HepG2 (cell line): ENCODE results near the gene ALKBH4. TPM values are rescaled to one million over a fixed set of nuclear protein-coding genes. Genes with fewer than 3 reads are reported as not detected.

Experiments
- ATAD3A ChIP-seq: sonication (generic); formaldehyde crosslinking; IDR thresholded peaks from 2 replicates; pipeline ENCODE4 v1.4.0; 2020; ENCODE audit warnings: missing genetic modification reagents
- BRD4 ChIP-seq: sonication (generic); formaldehyde crosslinking; IDR thresholded peaks from 2 replicates; pipeline ENCODE4 v1.4.0; 2020; ENCODE audit warnings: missing genetic modification reagents
- NFKB2 ChIP-seq: sonication (generic); formaldehyde crosslinking; IDR thresholded peaks from 2 replicates; pipeline ENCODE4 v1.4.0; 2020; ENCODE audit warnings: missing genetic modification reagents, borderline replicate concordance
- NKX3-1 ChIP-seq: sonication (generic); formaldehyde crosslinking; IDR thresholded peaks from 2 replicates; pipeline ENCODE4 v1.5.0; 2020; ENCODE audit warnings: missing genetic modification reagents
- RXRA ChIP-seq: sonication (generic); formaldehyde crosslinking; IDR thresholded peaks from 2 replicates; pipeline ENCODE4 v1.5.1; 2020; ENCODE audit warnings: missing genetic modification reagents
- SETDB1 ChIP-seq: sonication (generic); formaldehyde crosslinking; IDR thresholded peaks from 2 replicates; pipeline ENCODE4 v1.5.1; 2020; ENCODE audit warnings: missing genetic modification reagents, mild to moderate bottlenecking, borderline replicate concordance
- SRSF9 ChIP-seq: fragments of 200-400 bp; formaldehyde crosslinking; IDR thresholded peaks from 2 replicates; pipeline ENCODE4 v1.6.1; 2018; ENCODE audit warnings: borderline replicate concordance, mild to moderate bottlenecking, low read depth, low read length; ENCODE audit not compliant: insufficient read depth, poor library complexity, severe bottlenecking
- TEAD2 ChIP-seq: sonication (generic); formaldehyde crosslinking; IDR thresholded peaks from 2 replicates; pipeline ENCODE4 v1.9.0; 2021; ENCODE audit warnings: missing genetic modification reagents
- ZBTB43 ChIP-seq: sonication (generic); formaldehyde crosslinking; conservative IDR thresholded peaks from 2 replicates; pipeline ENCODE4 v1.4.0; 2020; ENCODE audit warnings: missing genetic modification reagents
- ZFY ChIP-seq: sonication (generic); formaldehyde crosslinking; IDR thresholded peaks from 2 replicates; pipeline ENCODE4 v1.4.0; 2020; ENCODE audit warnings: missing genetic modification reagents
- ZMAT5 ChIP-seq: sonication (generic); formaldehyde crosslinking; IDR thresholded peaks from 2 replicates; pipeline ENCODE4 v1.5.0; 2020; ENCODE audit warnings: mild to moderate bottlenecking, low read depth, missing genetic modification reagents, borderline replicate concordance
- ZNF10 ChIP-seq: sonication (generic); formaldehyde crosslinking; IDR thresholded peaks from 2 replicates; pipeline ENCODE4 v1.4.0; 2020; ENCODE audit warnings: mild to moderate bottlenecking, low read depth, missing genetic modification reagents, borderline replicate concordance
- ZNF101 ChIP-seq: sonication (generic); formaldehyde crosslinking; IDR thresholded peaks from 2 replicates; pipeline ENCODE4 v1.4.0; 2020; ENCODE audit warnings: mild to moderate bottlenecking, low read depth, missing genetic modification reagents, borderline replicate concordance
- ZNF326 ChIP-seq: sonication (generic); formaldehyde crosslinking; IDR thresholded peaks from 2 replicates; pipeline ENCODE4 v1.4.0; 2020; ENCODE audit warnings: missing genetic modification reagents, borderline replicate concordance
- ZNF564 ChIP-seq: sonication (generic); formaldehyde crosslinking; IDR thresholded peaks from 2 replicates; pipeline ENCODE4 v1.8.1; 2023; ENCODE audit warnings: mild to moderate bottlenecking, missing genetic modification reagents
- ZNF687 ChIP-seq: sonication (generic); formaldehyde crosslinking; IDR thresholded peaks from 2 replicates; pipeline ENCODE4 v1.5.1; 2020; ENCODE audit warnings: mild to moderate bottlenecking, missing genetic modification reagents, moderate library complexity
- ZSCAN30 ChIP-seq: sonication (generic); formaldehyde crosslinking; IDR thresholded peaks from 2 replicates; pipeline ENCODE4 v1.5.0; 2020; ENCODE audit warnings: mild to moderate bottlenecking, missing genetic modification reagents
- polyA plus RNA-seq, 8 experiments: library from polyadenylated mRNA; depleted of rRNA in 3 of 8; stranded (reverse) in 7 of 8; unstranded in 1 of 8; fragments of >200 nt; fragmentation: Illumina TruSeq in 4 of 8; extraction: Trizol in 4 of 8; gene quantifications; 2 replicates each; pipeline versions ENCODE4 v1.2.1 to v1.2.3, GENCODE V29; 2011 to 2016; ENCODE audit warnings: low read depth in 4 of 8, missing spikeins in 1 of 8, mixed read lengths in 1 of 8; ENCODE audit not compliant: insufficient read depth in 1 of 8
- total RNA-seq, 5 experiments: library from RNA; depleted of rRNA; stranded (reverse); fragments of >200 nt; fragmentation: Illumina TruSeq; extraction: Trizol; gene quantifications; 2 replicates each; pipeline ENCODE4 v1.2.3, GENCODE V29; 2016; ENCODE audit warnings: low read depth in 1 of 5
- TF ChIP-seq, protein P1 (sequence below): sonication (generic); formaldehyde crosslinking; IDR thresholded peaks from 2 replicates; pipeline ENCODE4 v1.8.0; 2022; ENCODE audit warnings: mild to moderate bottlenecking, missing genetic modification reagents, moderate library complexity
- TF ChIP-seq, protein P2 (sequence below): sonication (generic); formaldehyde crosslinking; conservative IDR thresholded peaks from 2 replicates; pipeline ENCODE4 v1.4.0; 2020; ENCODE audit warnings: missing genetic modification reagents

Gene ALKBH4
- total and polyA plus RNA-seq, 2 of the 13 experiments (the other 11 are each of a cell fraction or from before 2014, with no cell fraction given): 2.6 to 8.8 TPM

DNA sequence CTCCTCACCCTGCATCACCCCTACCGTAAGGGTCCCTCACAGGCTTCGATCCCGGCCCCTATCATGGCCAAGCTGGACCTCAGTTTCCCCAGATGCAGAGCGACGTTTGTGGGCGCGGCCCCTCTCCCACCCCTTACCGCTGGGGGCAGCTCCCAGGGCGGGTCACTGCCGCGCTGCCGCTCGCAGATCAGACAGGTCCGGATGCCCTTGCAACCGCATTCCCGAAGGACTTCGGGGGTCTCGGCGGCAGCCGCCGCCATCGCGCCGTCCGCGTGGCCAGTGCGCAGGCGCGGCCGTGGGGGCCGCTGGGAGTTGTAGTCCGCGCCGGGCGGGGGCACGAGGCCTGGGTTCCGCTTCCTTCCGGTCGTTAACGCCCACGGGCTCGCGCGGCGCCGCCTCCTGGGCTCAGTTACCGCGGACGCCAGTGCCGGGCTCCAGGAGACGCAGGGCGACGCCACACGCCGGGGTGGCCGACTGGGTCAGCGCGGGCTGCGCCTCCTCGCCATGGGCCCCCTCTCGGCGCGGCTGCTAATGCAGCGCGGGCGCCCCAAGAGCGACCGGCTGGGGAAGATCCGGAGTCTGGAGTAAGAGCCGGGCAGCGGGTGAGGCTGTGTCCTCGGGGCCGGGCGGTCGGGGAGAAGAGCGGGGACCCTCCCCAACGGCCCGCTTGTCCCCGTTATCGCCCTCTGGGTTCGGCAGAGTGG is at the start of gene ALKBH4, which contains the start of gene LRWD1 (continued):
- TF ChIP-seq ZSCAN30 (CRISPR knock-in tag) (no peak), BRD4 (CRISPR knock-in tag) (no peak), ZNF10 (CRISPR knock-in tag) (0 out of 2 replicates have a peak, but pooled peaks have one; percentile 53), NFKB2 (no peak), SRSF9 (no peak), ZNF564 (CRISPR knock-in tag) (0 out of 2 replicates have a peak, but pooled peaks have one; percentile 24), ZBTB43 (0 out of 2 replicates have a peak, but pooled peaks have one; percentile 16), NKX3-1 (CRISPR knock-in tag) (no peak), ZNF326 (CRISPR knock-in tag) (no peak), SETDB1 (CRISPR knock-in tag) (no peak), ZFY (peak; percentile 85), ZMAT5 (no peak), ZNF687 (CRISPR knock-in tag) (peak; percentile 89), ZNF101 (no peak), TEAD2 (CRISPR knock-in tag) (no peak), ATAD3A (CRISPR knock-in tag) (no peak), RXRA (CRISPR knock-in tag) (peak; percentile 28; the same call in 1 of the 2 replicates)
- TF ChIP-seq, protein P1, sequence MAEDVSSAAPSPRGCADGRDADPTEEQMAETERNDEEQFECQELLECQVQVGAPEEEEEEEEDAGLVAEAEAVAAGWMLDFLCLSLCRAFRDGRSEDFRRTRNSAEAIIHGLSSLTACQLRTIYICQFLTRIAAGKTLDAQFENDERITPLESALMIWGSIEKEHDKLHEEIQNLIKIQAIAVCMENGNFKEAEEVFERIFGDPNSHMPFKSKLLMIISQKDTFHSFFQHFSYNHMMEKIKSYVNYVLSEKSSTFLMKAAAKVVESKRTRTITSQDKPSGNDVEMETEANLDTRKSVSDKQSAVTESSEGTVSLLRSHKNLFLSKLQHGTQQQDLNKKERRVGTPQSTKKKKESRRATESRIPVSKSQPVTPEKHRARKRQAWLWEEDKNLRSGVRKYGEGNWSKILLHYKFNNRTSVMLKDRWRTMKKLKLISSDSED (CRISPR knock-in tag): no peak
- TF ChIP-seq, protein P2, sequence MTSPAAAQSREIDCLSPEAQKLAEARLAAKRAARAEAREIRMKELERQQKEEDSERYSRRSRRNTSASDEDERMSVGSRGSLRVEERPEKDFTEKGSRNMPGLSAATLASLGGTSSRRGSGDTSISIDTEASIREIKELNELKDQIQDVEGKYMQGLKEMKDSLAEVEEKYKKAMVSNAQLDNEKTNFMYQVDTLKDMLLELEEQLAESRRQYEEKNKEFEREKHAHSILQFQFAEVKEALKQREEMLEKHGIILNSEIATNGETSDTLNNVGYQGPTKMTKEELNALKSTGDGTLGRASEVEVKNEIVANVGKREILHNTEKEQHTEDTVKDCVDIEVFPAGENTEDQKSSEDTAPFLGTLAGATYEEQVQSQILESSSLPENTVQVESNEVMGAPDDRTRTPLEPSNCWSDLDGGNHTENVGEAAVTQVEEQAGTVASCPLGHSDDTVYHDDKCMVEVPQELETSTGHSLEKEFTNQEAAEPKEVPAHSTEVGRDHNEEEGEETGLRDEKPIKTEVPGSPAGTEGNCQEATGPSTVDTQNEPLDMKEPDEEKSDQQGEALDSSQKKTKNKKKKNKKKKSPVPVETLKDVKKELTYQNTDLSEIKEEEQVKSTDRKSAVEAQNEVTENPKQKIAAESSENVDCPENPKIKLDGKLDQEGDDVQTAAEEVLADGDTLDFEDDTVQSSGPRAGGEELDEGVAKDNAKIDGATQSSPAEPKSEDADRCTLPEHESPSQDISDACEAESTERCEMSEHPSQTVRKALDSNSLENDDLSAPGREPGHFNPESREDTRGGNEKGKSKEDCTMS (CRISPR knock-in tag): no peak
